HL-60/S4 treated with retinoic acid at 250 ng/mL for 4 days and 3 days (cell line): ENCODE measurements around the gene PNMA1.

ENCODE experiments used
- in situ Hi-C: fragments of 300-500 bp; cut with MboI; formaldehyde crosslinking; loops from 2 replicates; pipeline ENCODE4 v1.7.0; 2022; ENCODE audit warnings: low sequenced_read_pairs

PNMA1 gene

DNA sequence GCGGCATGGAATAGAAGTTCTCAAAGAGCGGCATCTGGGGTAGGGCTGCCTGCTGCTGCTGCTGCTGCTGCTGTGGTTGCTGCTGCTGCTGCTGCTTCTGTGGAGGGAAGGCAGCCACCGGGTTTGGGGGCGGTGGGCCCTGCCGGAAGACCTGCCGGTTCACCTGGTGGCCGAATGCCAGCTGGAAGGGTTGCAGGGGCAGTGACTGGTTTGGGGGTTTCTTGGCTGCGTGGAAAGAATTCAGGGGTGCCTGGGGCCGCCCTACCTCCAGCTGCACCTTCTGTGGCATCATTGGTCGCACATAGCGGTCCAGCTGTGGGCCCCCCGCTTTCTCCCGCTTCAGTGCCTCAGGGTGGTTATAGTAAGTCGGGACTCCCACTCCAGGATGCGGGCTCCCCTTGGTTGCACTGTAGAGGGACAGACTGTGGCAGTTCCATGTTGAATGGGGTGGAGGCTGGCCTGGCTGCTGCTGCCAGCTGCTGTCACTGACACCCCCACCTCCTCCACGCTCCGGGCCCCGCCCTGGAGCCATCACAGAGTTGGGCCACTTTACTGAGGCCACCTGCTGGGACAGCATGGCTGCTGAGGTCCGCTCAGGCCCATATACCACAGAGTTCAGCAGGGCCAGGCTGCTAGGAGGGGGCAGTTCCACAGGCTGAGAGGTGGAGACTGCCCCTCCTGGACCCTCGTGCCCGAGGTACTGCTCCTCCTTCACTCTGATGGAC is 25.2 kb upstream of the PNMA1 start:
- in situ Hi-C loops = no loop called here

GRCh38 chr14:73738518-73739173 is 24.5 kb upstream of the PNMA1 start:
- in situ Hi-C loops = no loop called here

DNA sequence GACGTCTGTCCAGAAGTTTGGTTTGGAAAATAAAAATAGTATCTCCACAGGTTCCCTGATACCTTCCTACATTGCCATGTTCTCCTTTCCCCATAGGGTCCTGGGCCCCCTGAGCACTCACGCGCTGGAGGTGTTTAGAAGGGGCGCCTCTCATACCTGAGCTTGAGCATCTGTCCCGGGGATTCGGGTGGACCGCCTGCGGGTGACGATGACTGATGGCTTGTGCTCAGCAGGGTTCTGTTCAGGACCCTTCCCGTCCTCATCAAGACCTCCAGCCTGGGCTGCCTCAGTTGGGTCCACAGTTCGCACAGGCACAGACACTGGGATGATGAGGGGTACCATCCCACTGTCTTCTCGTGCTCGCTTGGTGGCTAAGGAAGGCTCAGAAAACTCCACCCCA is 22.7 kb upstream of the PNMA1 start:
- in situ Hi-C loops = no loop called here

- in situ Hi-C loops = no loop called here
Observed at GRCh38 chr14:73732006-73732405, 17.8 kb upstream of the PNMA1 start.

DNA sequence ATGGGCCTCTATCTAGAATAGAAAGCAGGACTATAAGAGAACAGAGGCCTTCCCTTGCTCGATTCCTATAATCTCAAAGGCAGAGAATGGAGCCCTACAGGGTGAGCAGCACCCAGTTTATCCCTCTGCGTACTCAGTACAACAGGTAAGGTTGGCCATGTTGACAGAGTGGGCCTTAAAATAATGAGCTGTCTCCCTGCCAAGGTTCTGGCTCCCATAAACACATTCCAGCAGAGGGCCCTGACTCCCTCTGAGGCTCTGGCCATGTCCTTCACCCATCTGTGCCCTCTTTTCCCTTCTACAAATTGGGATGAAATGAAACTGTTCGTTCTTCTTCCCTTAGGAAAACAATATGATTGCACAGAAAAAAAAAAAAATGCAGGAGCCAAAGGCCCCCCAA is 16.9 kb upstream of the PNMA1 start:
- in situ Hi-C loops = no loop called here

DNA sequence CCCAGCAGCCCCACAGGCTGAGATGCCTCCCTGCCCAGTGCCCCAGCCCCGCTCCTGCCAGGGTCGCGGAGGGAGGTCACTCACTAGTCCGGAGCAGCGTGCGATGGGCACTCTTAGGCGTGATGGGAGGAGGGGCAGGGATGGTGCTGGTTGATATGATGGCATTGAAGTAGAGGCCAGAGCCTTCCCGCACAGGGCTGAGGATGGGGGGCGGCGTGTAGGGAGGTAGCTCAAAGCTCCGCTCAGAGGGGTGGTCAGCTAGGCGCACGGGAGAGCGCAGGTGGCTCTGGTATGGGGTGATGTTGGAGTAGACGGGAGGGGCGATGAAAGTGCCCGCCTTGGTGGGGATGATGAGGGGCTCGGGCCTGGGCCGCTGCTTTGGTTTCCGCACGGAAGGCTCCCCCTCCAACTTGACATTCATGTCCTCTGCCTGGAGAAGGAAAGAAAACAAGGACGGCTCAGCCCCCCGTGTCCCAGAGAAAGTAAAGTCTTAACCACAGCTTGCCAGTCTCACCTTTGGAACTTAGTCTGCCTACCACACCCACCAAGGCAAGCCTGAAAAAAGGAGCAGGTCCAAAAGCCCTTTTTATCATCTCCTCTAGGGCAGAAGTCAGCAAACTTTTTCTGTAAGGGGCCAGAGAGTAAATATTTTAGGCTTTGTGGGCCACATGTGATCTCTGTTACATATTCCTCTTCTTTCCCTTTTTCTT is 15.5 kb upstream of the PNMA1 start:
- in situ Hi-C loops = no loop called here

DNA sequence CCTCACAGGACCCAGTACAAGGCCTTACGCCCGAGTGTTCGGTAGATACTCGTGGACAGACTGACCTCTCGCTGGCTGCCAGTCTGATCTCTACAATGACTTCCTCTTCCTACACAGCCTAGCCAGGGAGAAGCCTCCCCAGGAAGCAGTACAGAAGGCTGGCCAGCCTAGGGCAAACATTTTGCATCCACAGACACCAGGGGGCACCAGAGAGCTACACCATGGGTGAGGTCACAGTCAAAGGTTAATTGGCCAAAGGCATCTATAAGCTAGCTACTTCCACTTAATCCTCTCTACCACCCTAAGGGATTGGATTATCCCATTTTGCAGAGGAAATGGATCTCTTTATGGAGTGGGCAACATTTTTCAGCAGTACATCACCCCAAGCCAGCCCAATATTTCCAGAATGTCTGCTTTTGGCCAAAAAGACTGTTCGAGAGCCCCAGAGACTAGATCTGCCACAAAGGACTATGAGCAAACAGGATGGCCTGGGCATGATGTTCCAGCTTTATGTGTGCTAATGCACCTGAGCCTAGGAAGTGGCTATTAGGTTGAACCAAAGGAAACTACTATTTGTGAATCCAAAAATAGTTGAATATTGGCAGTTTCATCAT is 14.6 kb upstream of the PNMA1 start:
- in situ Hi-C loops = no loop called here

- in situ Hi-C loops = no loop called here
Observed at GRCh38 chr14:73727166-73727565, 13.0 kb upstream of the PNMA1 start.

DNA sequence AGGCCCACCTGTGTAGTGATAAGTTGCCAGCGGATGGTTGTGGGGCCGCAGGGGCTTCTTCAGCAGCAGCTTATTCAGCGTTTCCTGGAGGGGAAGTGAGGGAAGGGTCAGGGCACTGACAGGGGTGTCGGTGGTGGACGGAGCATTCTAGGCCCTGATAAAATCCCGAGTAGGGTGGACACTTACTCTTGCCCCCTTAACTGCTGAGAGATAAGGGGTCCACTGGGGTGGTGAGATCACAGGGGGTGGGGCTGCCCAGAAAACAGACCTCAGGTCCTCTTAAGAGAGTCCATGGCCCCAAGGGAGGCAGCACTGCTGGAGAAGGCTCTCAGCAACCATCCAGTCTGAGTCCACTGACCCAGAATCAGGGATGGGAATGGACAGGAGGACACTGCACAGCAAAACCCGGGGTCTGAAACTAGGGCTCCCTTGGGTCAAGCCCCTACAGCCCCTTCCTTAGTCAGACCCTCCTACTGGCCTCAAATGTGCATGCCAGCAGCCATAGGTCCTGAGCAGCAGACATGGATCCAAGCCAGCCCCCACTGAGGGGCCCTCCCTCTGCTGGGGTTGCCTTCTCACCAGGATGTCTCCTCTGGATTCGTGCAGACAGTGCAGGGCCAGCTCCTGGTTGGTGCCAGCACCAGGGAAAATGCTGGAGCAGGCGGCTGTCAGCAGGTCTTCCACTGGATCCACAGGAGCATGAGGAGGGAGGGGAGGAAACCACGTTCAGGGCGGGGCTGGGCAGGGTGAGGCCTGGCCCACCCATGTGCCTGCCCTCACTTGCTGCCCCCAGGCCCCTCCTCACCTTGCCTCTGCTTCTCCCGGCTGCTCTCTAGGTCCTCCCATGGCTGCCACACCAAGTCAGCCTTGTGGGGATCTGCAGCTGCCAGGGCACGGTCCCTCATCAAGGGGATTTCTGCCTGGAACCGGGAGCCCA is 12.1 kb upstream of the PNMA1 start:
- in situ Hi-C loops = no loop called here

- in situ Hi-C loops = no loop called here
Observed at GRCh38 chr14:73725116-73726024, 11.2 kb upstream of the PNMA1 start.

DNA sequence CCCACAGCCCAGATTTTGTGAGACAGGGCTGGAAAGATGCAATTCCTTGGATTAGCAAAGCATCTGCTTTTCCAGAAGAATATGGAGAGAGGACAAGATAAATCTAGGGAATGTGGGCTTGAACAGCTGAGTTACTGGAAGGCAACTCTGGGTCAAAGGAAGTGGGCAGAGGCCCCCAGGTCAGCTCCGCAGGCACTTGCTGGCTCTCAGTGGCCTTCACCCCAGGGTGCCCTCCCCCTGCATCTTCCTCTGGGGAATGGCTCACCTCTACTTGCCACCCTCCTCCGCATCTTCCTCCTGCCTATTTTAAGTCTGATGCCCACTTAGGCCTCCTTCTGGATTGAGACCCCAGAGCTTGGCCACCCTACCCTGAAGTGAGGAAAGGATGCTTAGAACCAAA is 10.5 kb upstream of the PNMA1 start:
- in situ Hi-C loops = no loop called here

DNA sequence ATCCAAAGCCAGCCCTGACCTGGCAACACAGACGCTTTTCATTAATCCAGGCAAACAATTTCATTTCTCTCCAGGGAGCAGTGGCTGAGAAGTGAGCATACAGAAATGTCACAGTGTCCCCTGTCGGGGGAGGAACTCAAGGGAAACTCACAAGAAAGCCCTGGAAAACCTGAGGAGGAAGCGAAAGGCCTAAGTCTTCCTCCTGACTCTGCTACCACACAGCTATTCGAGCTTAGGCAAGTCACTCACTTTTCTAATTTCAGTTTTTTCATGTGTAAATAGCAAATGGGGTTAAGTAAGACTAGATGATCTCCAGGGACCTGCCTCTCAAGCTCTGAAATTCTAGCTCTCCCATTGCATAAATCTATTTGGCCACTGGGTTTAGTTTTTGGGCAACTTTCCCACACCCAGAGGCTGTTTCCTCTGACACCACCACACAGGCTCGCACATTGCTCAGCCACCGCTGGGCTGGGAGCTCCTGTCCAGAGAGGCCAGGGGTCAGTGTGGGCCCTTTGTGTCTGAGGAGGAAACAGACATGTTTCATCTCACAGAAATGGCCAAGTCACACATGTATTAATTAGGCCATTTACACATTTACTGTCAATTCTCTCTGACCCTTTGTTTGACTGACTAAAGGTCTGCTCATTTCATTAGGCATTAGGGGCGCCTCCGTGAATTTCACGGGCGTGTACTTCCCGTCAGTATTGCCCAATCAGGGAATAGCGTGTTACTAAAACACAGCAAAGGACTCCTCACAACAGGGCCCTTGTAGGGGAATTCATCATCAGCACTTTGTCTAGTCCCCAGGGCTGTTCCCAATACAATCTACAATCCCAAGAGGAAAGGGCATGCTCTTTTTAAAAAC is 9.8 kb upstream of the PNMA1 start:
- in situ Hi-C loops = no loop called here

- in situ Hi-C loops = no loop called here
Observed at GRCh38 chr14:73723406-73723796, 9.2 kb upstream of the PNMA1 start.

- in situ Hi-C loops = no loop called here
Observed at GRCh38 chr14:73722581-73722980, 8.4 kb upstream of the PNMA1 start.

DNA sequence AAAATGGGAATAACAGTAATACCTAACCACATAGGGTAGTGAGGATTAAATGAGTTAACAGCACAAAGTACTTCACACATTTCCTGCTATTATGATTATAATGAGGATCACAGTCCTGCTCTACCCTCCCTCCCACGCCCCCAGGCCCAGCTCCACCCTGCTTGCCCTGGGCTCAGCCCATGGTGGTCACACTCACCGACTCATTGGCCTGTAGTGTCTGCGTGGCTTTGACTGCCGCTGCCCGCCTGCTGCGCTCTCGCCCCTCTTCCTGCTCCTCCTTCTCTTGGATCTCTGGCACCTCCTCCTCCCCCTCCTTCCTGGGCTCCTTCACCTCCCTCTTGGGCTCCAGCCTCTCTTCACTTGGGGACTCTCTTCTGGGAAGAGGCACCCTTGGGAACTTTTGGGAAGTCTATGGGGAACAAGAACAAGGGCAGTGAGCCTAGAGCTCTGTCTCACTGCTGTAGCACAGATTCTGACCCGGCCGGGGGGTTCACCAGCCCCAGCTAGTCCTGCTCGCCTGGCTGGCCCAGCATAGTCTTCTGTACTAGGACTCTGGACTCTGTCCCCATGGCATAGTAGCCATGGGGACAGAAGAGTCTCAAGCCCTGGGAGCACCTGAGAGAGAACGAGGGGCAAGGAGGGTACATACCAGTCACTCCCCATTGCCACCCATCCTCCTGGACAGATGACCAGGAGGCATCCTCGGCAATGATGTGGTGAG is 7.1 kb upstream of the PNMA1 start:
- in situ Hi-C loops = no loop called here

- in situ Hi-C loops = no loop called here
Observed at GRCh38 chr14:73720636-73721035, 6.5 kb upstream of the PNMA1 start.

- in situ Hi-C loops = no loop called here
Observed at GRCh38 chr14:73719791-73720190, 5.6 kb upstream of the PNMA1 start.

GRCh38 chr14:73719361-73719760 is 5.2 kb upstream of the PNMA1 start:
- in situ Hi-C loops = no loop called here
